Measurements from ENCODE around the gene SERGEF. TPM values are rescaled to one million over a fixed set of nuclear protein-coding genes. Genes with fewer than 3 reads are reported as not detected.

The SERGEF gene
- total and polyA plus RNA-seq, 10 of the 15 experiments (the other 5 are each of a cell fraction or from before 2014, with no cell fraction given), result 14.6 to 27.8 (median 22.4) TPM

DNA sequence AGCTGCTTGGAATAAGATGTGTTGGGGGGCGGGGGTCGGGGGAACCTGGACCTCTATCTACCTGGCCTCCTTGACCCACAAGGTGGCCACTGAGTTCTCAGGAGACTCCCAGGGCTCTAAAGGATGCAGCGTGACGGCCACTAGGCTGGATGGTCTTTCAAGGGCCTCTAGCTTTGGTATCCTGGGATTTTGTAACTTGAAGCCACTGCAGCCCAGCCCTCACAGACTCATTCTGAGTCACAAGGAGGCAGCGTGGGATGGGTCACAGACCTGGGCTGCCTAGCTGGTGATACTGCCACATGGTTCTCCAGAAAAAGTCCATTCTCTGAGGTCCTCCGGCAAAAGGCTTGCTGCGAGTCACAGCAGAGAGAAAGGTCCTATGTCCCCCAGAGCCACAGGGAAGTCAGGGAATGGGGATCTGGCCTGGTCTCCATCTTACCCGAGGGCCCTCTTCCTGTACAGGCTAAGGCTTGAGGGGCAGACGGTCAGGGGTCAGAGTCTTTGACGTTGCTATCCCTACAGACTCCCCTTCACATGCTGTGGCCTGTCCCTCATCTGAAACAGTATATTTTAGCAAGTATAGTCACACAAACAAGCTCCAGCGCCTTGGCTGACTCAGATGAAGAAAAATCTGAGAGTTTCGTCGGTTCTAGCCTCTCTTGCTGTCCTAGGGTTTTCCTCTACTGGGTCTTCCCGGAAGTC is 225.9 kb downstream of the SERGEF start:
- in situ Hi-C loops (cut with MboI) (no loop called here), intact Hi-C loops (cut with micrococcal nuclease; ENCODE audit: unreplicated experiment) (no loop called here)
- Histone ChIP-seq H3K36me3 (ENCODE audit: control insufficient read depth in 2 of 2, insufficient read depth in 2 of 2, low read length in 1 of 2) (no peaks in the 10 kb centered on the region; a peak in 1 of 4 replicates), H3K79me2 (ENCODE audit: control insufficient read depth, insufficient read depth, low read length) (no peaks in the 10 kb centered on the region), H4K20me1 (ENCODE audit: control insufficient read depth, insufficient read depth) (no peaks in the 10 kb centered on the region; the same call in 1 of the 2 replicates), H2AFZ (ENCODE audit: control insufficient read depth, low read depth, low read length) (no peak overlapping the region), H3K4me1 (ENCODE audit: control insufficient read depth, insufficient read depth, low read length) (no peaks in the 10 kb centered on the region), H3K4me2 (ENCODE audit: control insufficient read depth, insufficient read depth) (no peak overlapping the region), H3K9me3 (replicated peaks; ENCODE audit: control insufficient read depth, insufficient read depth, low read length) (no peaks in the 10 kb centered on the region), H3K27me3 (replicated peaks in 1 of 2; ENCODE audit: control insufficient read depth in 2 of 2, insufficient read depth in 2 of 2, low read length in 1 of 2) (no peaks in the 10 kb centered on the region), H3K27ac (ENCODE audit: control insufficient read depth, insufficient read depth) (no peak overlapping the region), H3K4me3 (no peak overlapping the region), H3K9ac (ENCODE audit: control insufficient read depth, insufficient read depth, low read length) (no peak overlapping the region)
- RAD21 ChIA-PET (ENCODE audit: unreplicated experiment), result no interaction called here
- ATAC-seq, result no peak
- SMC1A ChIA-PET (ENCODE audit: uncharacterized antibody, unreplicated experiment), result interaction anchor here (1.2 kb wide), 1 partner anchor 56 kb away, joined by 3 read pairs; no protein-coding TSS in a partner anchor
- WGBS (ENCODE audit: insufficient coverage, insufficient replicate concordance, low lambda C conversion rate, missing lambda C conversion rate), result 65% methylated on average over 14 of the region's 14 CpGs
- no peak for DNase-seq (ENCODE audit: low read depth, low spot score)
- POLR2A ChIA-PET, result interaction anchor here (0.6 kb wide), 1 partner anchor 120 kb away, joined by 6 read pairs; no protein-coding TSS in a partner anchor
- no peak for TF ChIP-seq MXI1 (IDR thresholded peaks at IDR 0.05; ENCODE audit: low read depth, low read length)
- no peak for TF ChIP-seq SMAD5 (IDR thresholded peaks at IDR 0.05; ENCODE audit: low read depth)
- no TSS peak for BruUV-seq (replicated peaks)
- FAIRE-seq, result no peak
- CTCF ChIA-PET, result interaction anchor here (1.3 kb wide), 1 partner anchor 56 kb away, joined by 4 read pairs; no protein-coding TSS in a partner anchor

- 68% methylated on average over 4 of the region's 4 CpGs for WGBS (ENCODE audit: insufficient coverage, insufficient replicate concordance, low lambda C conversion rate, missing lambda C conversion rate)
- intact Hi-C loops (cut with micrococcal nuclease; ENCODE audit: unreplicated experiment) (no loop called here), in situ Hi-C loops (cut with MboI) (no loop called here)
- CTCF ChIA-PET, result interaction anchor here (1.3 kb wide), 1 partner anchor 189 kb away, joined by 3 read pairs; no protein-coding TSS in a partner anchor
- H3K9me3 ChIP-seq (replicated peaks; ENCODE audit: control insufficient read depth, insufficient read depth, low read length), result no peaks in the 10 kb centered on the region
- no peaks in the 10 kb centered on the region; the same call in 1 of the 2 replicates for H4K20me1 ChIP-seq (ENCODE audit: control insufficient read depth, insufficient read depth)
- ATAC-seq, result no peak
- SMC1A ChIA-PET (ENCODE audit: uncharacterized antibody, unreplicated experiment), result no interaction called here
- H3K4me1 ChIP-seq (ENCODE audit: control insufficient read depth, insufficient read depth, low read length), result no peaks in the 10 kb centered on the region
- H3K36me3 ChIP-seq (ENCODE audit: control insufficient read depth in 2 of 2, insufficient read depth in 2 of 2, low read length in 1 of 2), result no peaks in the 10 kb centered on the region; a peak in 1 of 4 replicates
- no peak overlapping the region for H2AFZ ChIP-seq (ENCODE audit: control insufficient read depth, low read depth, low read length)
- BruUV-seq (replicated peaks), result no TSS peak
- POLR2A ChIA-PET, result no interaction called here
- TF ChIP-seq GABPA (IDR thresholded peaks at IDR 0.05; ENCODE audit: low read depth) (no peak), TCF12 (IDR thresholded peaks at IDR 0.05; ENCODE audit: low read depth, low read length) (no peak), CBX5 (IDR thresholded peaks at IDR 0.05; ENCODE audit: low read depth) (no peak), KLF5 (IDR thresholded peaks at IDR 0.05; ENCODE audit: partially characterized antibody) (no peak), CEBPB (IDR thresholded peaks at IDR 0.05; ENCODE audit: borderline replicate concordance in 1 of 2, low read depth in 2 of 2, low read length in 2 of 2) (no peak), SP1 (IDR thresholded peaks at IDR 0.05; ENCODE audit: low read depth, low read length) (no peak), TCF3 (IDR thresholded peaks at IDR 0.05; ENCODE audit: borderline replicate concordance, insufficient read depth, low read depth, low read length) (no peak), MXI1 (IDR thresholded peaks at IDR 0.05; ENCODE audit: low read depth, low read length) (no peak), SREBF1 (IDR thresholded peaks at IDR 0.05; ENCODE audit: low read length) (no peak), ZZZ3 (IDR thresholded peaks at IDR 0.05; ENCODE audit: control insufficient read depth, insufficient read length, low read depth) (no peak), IKZF1 (conservative IDR thresholded peaks at IDR 0.05) (no peak)
- no peak for DNase-seq (ENCODE audit: low read depth, low spot score)
- H3K79me2 ChIP-seq (ENCODE audit: control insufficient read depth, insufficient read depth, low read length), result no peaks in the 10 kb centered on the region
- FAIRE-seq, result no peak
- H3K27ac ChIP-seq (ENCODE audit: control insufficient read depth, insufficient read depth), result no peak overlapping the region
- H3K27me3 ChIP-seq (replicated peaks in 1 of 2; ENCODE audit: control insufficient read depth in 2 of 2, insufficient read depth in 2 of 2, low read length in 1 of 2), result no peaks in the 10 kb centered on the region
- H3K4me2 ChIP-seq (ENCODE audit: control insufficient read depth, insufficient read depth), result no peak overlapping the region
- no peak overlapping the region for H3K4me3 ChIP-seq
- H3K9ac ChIP-seq (ENCODE audit: control insufficient read depth, insufficient read depth, low read length), result no peak overlapping the region
- RAD21 ChIA-PET (ENCODE audit: unreplicated experiment), result no interaction called here
Measured at GRCh38 chr11:17783878-17784277, 229.0 kb downstream of the SERGEF start.
